Epithelial cell of esophagus (primary cell): ENCODE results near the gene NANOS1.
"Not testable (repeated sequence)": the region's sequence is repeated elsewhere in the genome, so short reads cannot be mapped to it uniquely, and the experiment has no call there.

Experiments
- DNase-seq: peaks from one replicate; pipeline ENCODE4 v3.0.0; 2010; ENCODE audit warnings: low read depth
- H3K4me3 ChIP-seq: 2 replicates; pipeline ENCODE4 v1.5.1; 2011; ENCODE audit warnings: mild to moderate bottlenecking, low read length, control low read depth
- TF ChIP-seq, protein P1 (sequence below): IDR thresholded peaks from 2 replicates; pipeline ENCODE4 v1.5.1; 2011; ENCODE audit warnings: low read depth, mild to moderate bottlenecking, low read length, control low read depth, inconsistent platforms; ENCODE audit not compliant: insufficient read depth; ENCODE audit errors: missing control alignments

Gene NANOS1

GRCh38 chr10:119025776-119026175 lies 3.7 kb upstream of the NANOS1 start:
- TF ChIP-seq, protein P1, sequence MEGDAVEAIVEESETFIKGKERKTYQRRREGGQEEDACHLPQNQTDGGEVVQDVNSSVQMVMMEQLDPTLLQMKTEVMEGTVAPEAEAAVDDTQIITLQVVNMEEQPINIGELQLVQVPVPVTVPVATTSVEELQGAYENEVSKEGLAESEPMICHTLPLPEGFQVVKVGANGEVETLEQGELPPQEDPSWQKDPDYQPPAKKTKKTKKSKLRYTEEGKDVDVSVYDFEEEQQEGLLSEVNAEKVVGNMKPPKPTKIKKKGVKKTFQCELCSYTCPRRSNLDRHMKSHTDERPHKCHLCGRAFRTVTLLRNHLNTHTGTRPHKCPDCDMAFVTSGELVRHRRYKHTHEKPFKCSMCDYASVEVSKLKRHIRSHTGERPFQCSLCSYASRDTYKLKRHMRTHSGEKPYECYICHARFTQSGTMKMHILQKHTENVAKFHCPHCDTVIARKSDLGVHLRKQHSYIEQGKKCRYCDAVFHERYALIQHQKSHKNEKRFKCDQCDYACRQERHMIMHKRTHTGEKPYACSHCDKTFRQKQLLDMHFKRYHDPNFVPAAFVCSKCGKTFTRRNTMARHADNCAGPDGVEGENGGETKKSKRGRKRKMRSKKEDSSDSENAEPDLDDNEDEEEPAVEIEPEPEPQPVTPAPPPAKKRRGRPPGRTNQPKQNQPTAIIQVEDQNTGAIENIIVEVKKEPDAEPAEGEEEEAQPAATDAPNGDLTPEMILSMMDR: no peak
- H3K4me3 ChIP-seq: no peak overlapping the region
- DNase-seq: no peak

- TF ChIP-seq, protein P1: no peak
- no peak for DNase-seq
- no peak overlapping the region for H3K4me3 ChIP-seq
These were observed 3.0 kb upstream of the NANOS1 start for GRCh38 chr10:119026301-119027110.

- not testable (repeated sequence) for H3K4me3 ChIP-seq
These were observed 1.0 kb upstream of the NANOS1 start for GRCh38 chr10:119028445-119028899.

DNA sequence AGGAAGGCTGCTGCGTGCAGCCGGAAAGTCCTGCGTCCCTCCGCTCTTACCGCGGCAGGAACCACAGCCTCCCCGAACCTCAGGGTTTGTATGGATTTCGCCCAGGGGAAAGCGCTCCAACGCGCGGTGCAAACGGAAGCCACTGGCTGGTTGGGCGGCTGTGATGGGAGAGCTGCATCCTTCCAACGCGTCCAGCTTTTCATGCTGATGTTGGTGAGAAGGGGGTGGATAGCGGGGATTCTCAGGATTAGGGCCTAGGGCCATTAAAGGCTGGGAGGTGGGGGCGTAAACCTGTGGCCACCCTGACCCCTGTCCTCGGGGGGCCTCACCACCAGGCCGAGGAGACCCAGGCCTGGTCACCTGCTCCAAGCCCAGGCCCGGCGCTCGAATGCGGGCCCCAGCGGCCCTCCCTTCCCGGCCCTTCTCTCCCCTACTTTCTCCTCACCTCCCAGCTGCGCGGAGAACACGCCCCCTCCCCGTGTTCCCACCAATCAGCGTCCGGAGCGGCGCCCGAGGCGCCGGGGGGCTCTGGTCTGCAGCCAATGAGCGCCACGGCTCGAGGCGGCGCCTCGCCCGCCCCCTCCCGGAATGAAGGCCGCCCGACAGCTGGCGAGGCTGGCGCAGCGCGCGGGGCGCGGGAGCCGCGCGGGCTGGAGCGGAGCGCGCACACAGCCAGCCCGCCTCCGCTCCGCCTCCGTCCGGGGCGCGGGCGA lies 458 bp upstream of the NANOS1 start:
- TF ChIP-seq, protein P1: no peak
- peak overlapping the region; percentile 16 for H3K4me3 ChIP-seq
- DNase-seq: peak; percentile 90

More at GRCh38 chr10:119028445-119028899, 1.0 kb upstream of the NANOS1 start:
- not testable (repeated sequence) for DNase-seq

- DNase-seq: peak; percentile 62
- H3K4me3 ChIP-seq: peak overlapping the region; percentile 34
- TF ChIP-seq, protein P1: no peak
These were observed 1.1 kb downstream of the NANOS1 start for GRCh38 chr10:119030421-119031250.

DNA sequence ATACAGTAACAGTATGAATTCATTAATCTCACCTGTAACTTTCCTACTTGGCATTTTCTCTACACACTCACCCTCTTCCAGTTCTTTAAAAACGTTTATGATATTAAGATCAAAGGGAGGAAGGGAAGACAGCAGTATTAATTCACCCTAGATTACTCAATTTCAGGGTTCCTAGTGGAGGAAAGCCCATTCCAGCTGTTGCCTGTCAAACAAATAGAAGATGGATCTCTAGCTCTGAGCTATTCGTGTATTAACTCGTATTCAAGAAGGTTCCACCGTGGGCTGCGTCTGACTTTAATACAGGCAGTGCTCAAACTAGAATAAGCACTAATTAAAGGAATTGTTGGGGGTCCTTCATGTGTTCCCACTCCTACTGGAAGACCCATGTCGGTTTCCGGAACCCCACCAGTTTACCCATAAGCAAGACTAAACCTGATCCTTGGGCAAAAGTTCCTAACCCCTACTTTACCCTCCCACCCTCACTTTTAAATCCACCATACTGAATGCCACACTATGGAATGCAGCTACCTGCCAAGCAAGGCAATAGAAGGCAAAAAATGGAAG lies 2.1 kb downstream of the NANOS1 start:
- DNase-seq: no peak
- TF ChIP-seq, protein P1: no peak
- no peak overlapping the region for H3K4me3 ChIP-seq

DNA sequence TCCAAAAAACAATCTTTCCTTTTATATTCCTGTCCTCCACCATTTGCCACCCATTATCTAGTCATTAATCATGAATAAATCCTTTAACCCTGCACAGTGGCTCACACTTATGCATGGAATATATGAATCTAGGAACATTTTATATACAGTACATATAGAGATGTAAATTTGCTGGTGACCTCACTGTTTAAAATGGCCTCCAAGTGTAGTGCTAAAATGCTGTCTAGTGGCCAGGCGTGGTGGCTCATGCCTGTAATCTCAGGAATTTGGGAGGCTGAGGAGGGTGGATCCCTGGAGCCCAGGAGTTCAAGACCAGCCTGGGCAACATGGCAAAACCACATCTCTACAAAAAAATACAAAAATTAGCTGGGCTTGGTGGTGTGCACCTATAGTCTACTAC lies 9.6 kb downstream of the NANOS1 start:
- TF ChIP-seq, protein P1: no peak
- DNase-seq: no peak
- H3K4me3 ChIP-seq: no peak overlapping the region
